Glomerular visceral epithelial cell (primary cell): ENCODE results near the gene DOK3.

ENCODE experiments used
- DNase-seq: peaks from one replicate; pipeline ENCODE4 v3.0.0-alpha.2; 2016; ENCODE audit errors: extremely low spot score

Gene DOK3

GRCh38 chr5:177483994-177484901 is 25.4 kb downstream of the DOK3 start:
- no peak for DNase-seq

DNA sequence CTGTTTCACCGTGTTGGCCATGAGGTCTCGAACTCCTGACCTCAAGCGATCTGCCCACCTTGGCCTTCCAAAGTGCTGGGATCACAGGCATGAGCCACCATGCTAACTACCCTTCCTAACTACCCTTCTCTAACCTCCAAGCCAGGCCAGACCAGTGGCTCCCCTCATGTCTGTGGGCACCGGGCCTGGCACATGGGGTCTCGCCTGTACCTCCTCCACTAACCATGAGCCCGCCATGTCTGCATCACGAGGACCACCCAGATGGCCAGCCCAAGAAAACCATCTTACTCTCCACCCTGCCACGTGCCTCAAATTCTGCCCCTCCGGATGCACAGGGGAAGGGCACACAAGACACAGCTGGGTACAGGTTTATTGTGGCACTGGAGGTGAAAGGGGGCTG is 26.6 kb downstream of the DOK3 start:
- DNase-seq = no peak

DNA sequence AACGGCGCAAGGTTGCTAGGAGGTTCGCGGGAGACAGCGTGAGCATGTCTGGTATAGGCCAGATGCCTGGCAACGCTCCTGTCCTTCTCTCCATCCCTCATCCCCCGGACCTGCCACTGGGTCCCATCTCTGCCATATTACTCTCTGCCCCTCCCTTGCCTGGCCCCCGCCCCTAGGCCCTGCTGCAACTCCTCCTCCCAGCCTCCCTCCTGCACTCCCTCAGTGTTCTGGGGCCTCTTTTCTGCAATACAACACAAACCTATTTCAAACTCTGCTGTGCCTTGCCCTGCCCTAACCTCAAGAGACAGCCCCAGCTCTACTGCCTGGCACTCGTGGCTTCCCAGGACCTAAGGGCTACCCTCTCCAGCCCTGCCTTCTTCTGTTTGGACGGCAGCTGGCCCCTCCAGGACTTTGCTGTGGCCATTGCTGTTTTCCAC is 27.2 kb downstream of the DOK3 start:
- no peak for DNase-seq

- peak; percentile 87 for DNase-seq
Measured at GRCh38 chr5:177479774-177480173, 29.9 kb downstream of the DOK3 start.

DNA sequence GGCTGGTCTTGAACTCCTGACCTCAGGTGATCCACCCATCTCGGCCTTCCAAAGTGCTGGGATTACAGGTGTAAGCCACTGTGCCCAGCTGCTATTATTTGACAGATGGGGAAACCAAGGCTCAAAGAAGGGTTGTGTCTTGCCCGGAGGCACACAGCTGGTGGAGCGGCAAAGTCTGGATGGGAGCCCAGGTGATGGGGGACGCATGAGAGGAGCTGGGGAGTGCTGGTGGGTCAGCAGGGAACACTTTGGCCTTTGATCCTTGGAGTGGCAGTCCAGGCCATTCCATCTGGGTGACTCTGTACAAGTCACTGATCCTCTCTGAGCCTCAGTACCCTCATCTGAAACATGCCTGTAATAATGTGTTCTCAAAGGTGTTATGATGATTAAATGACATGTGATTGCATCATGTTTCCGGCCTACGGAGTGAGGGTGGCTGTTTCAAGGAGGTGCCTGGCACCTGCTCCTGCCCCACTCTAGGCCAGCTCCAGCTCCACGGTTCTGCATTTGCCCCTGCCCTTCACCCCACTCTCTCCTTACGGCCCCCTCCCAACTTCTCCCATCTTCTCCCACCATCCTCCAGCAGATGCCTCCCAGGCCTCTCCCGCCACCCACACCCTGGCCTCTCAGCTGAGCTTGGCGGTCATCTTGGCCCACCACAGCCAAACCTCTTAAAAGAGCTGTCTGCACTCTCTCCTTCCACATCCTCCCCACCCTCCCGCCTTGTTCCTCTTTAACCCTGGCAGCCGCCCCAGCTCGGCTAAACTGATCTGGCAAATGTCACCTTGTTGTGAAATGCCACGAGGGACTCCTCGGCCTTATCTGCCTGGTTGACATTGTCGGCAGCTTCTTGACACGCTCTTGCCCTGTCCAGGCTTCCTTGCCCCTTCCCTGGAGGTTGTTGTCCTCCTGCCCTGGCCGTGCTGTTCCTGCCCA is 30.6 kb downstream of the DOK3 start:
- DNase-seq = no peak

GRCh38 chr5:177477701-177478477 is 31.7 kb downstream of the DOK3 start:
- no peak for DNase-seq

DNA sequence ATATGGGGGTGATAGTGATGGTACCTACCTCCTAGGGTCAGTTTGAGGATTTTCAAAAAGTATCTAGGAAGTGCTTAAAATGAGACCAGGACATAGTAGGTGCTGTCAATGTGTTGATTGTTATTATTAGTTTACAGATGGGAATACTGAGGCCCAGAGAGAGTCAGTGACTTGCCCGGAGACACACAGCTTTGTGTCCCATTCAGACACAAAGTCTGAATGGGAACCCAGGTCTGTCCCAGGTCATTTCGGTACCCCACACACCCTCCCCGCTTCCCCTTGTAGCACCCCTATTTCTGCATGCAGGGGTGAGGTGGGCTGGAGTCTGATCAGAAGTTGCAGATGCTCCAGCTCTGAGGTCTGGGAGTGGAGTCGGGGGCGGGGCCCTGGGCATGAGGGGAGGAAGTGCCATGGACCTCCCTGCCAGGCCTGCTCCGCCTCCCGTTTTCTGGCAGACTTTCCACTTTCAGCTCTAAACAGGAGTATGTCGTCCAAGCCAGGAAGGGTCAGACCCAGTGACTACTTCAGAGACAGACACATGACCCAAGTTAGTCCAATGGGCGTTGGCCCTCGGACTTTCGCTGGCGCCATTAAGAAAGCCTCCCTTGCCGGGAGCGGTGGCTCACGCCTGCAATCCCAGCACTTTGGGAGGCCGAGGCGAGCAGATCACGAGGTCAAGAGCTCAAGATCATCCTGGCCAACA is 32.9 kb downstream of the DOK3 start:
- no peak for DNase-seq

- no peak for DNase-seq
Measured at GRCh38 chr5:177475563-177476427, 33.8 kb downstream of the DOK3 start.

GRCh38 chr5:177474846-177475562 is 34.6 kb downstream of the DOK3 start:
- no peak for DNase-seq

DNA sequence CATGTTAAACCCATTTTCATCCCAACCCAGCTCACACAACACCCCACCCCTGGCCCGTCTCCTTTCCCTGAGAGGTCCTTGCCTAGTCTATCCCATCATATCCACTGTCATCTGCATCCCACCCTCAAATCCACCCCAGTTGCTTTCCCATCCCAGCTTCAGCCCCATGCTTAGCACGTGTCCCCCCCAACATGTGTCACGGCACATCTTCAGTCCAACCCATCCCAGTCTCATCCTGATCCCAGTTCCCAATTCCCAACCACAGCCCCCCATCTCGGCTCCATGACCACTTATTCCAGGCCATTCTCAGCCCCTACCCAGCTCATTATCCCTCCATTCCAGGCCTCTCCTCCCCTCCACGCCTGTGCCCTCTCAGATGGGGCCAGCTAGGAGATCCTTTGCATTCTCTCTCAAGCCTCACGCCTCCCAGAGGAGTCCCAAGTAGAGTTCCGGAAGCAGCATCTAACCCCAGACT is 35.6 kb downstream of the DOK3 start:
- no peak for DNase-seq

DNA sequence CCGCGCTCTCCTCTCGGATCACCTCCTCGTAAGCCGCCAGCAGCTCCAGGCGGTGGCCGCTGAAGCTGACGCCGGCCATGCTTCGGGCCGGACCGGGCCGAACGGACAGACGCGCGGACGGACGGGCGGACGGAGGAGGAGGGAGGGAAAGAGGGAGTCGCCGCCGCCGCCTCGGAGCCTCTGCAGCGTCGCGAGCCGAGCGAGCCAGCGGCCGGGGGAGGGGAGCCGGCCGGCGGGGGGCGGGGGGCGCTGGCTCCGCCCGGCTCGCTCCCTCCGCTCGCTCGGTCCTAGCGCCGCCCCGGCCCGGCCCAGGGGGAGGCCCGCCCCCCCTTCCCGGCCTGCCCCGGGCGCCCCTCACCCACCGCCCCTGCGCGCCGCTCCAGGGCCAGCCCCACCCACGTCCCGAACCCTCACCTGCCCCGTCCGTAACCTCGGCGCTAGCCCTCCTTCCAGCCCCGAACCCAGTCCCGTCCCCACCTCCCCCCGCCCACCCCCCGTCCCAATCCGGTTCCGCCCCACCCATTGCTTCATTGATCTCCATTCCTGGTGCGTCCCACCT is 36.1 kb downstream of the DOK3 start, which contains the start of gene DBN1:
Gene DBN1, minus strand, starts transcription at position 192 of the 559 bp plus-strand sequence. Its CDS starts 113 bp downstream, at position 79.
- peak; percentile 81 for DNase-seq

DNA sequence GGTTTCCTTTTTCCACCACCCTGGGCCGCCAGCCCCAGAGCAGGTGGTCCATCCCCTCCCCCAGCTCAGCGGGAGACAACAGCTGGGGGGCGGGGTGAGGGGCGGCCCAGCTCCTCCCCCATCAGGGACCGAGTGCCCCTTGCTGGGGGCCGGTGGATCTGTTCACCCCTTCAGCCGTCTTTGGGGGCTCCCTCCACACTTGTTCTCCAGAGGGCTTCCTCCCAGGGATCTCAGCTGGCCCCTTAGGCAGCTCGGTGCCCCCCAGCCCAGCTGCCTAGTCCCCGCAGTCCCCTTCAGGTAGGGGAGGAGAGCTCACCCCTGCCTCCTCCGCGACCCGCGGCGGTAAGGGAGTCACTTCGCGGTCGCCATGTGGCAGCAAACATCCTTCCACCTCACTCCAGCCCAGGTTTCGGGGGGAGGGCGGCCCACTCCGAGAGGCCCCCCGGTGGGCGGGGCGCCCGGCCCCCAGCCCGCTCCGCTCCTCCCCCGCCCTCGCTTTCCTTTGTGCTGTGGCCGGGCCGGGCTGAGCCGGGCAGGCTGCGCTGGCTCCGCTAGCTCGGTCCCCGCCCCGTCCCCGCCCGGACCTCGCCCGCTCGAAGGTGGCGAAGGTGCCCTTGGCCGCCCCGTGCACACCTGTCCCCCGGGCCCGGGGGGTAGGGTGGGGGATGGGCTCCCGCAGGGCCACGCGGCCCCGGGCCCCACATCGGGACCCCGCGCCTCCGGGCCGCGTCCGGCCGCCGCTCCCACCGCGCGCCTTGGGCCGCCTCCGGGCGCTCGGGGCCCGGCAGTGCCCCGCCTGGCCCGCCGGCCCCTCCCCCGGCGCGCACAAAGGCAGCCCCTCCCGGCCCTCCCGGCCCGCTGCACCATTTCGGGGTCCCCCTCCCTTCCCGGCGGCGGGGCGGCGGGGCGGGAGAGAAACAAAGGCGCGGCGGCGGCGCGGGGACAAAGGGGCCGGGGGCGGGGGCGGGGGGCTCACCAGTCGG is 36.9 kb downstream of the DOK3 start:
- DNase-seq = peak; percentile 68

DNA sequence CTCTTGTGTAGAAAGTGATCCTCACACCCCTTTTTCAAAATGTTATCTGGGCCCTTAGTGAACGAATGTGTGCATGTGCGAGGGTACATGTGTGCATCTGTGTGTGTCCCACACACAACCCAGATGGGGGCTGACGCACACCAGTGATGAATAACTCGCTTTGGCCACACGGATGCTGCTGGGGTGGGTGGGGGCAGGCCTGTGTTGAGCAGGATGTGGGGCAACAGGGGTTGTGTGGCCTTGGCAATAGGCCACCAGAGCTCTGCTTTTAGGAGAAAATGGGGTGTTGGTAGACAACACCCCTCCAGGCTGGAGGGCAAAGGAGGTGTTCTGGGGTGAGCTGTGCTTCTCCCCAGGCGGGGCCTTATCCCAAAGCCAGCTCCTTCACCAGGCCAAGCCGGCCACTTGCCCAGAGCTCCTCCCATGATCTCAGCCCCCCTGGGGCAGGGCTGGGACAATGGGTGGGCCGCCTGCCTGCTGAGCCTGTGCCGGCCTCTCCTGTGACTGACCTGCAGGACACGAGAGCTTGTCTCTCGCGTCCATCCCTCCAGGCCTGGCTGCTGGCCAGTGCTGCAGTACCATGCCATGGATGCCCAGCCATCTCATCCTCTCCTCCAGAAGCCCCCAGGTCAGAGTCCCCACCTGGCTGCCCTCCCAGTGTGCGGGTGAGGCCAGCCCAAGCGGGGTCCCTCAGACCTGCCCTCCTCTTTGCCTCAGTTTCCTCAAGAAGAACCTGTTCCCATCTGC is 37.8 kb downstream of the DOK3 start:
- no peak for DNase-seq

- no peak for DNase-seq
Measured at GRCh38 chr5:177470759-177471536, 38.7 kb downstream of the DOK3 start.

DNA sequence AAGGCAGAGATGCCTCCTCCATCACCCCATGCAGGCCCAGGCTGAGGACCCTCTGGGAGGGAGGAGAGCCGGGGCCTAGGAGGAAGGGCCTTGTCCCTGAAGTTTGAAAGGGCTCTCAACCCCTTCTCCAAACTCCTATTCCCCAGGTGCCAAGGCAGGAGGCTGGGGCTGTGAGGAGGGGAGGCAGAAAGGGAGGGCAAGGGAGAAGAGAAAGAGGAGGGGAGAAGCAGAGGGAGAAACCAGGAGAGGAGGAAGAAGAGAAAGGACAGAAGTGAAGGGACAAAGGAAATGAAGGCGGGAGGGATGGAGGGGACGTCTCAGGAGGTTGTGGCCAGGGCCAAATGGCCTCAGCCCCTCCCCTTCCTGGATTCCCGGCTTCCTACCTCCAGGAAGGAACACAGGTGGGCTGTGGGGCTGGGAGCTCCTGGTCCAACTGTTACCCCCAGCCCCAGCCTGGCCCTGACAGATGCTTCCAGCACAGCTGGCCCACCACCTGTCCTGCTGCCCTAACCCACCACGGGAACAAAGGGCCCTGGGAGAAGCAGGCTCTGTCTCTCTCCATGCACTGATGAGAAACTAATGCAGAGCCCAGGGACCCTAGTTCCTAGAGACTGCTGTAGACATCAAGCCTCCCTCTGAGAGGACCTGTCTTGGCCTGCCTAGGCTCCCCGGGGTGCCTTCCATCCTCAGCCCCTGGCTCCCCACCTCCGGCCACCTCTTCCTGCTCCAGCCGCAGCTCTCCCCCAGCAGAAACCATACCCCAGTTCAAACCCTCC is 39.7 kb downstream of the DOK3 start:
- no peak for DNase-seq
